Left lung (tissue), 10 donors: ENCODE results near the gene CRAMP1. TPM values are rescaled to one million over a fixed set of nuclear protein-coding genes. Genes with fewer than 3 reads are reported as not detected.

Experiments used
- ATAC-seq: fragments of 200-7000 bp; cut with Tn5 transposase; one replicate; pipeline ENCODE4 v1.9.1; 2020; ENCODE audit warnings: moderate library complexity
- DNase-seq, 4 donors: peaks; one replicate each; pipeline ENCODE4 v3.0.0-alpha.2; 2013 to 2020
- H3K27ac ChIP-seq, 2 donors: fragments of 200-600 bp; sonication (generic) in 1 of 2; one replicate each; pipeline versions ENCODE4 v1.5.0 to v1.8.0; 2020 to 2021
- H3K27me3 ChIP-seq, 2 donors: fragments of 200-600 bp; sonication (generic) in 1 of 2; one replicate each; pipeline versions ENCODE4 v1.5.0 to v1.8.0; 2020 to 2021
- H3K36me3 ChIP-seq, 2 donors: fragments of 200-600 bp; sonication (generic) in 1 of 2; one replicate each; pipeline versions ENCODE4 v1.5.0 to v1.8.0; 2020 to 2021
- H3K4me1 ChIP-seq, 2 donors: fragments of 200-600 bp; one replicate each; pipeline ENCODE4 v1.8.0; 2021
- H3K4me3 ChIP-seq, 2 donors: fragments of 200-600 bp; sonication (generic) in 1 of 2; one replicate each; pipeline versions ENCODE4 v1.5.0 to v1.8.0; 2020 to 2021; ENCODE audit warnings: mild to moderate bottlenecking in 1 of 2
- H3K9me3 ChIP-seq, 2 donors: fragments of 200-600 bp; sonication (generic) in 1 of 2; one replicate each; pipeline versions ENCODE4 v1.5.0 to v1.8.0; 2020 to 2021
- CTCF ChIP-seq, 2 donors: fragments of 200-600 bp; sonication (generic) in 1 of 2; IDR thresholded peaks; one replicate each; pipeline versions ENCODE4 v1.5.0 to v1.8.0; 2021; ENCODE audit warnings: antibody characterized with exemption in 2 of 2
- intact Hi-C, 2 donors: fragments of 100-400 bp; cut with DNase I; formaldehyde crosslinking; loops; one replicate each; pipeline versions ENCODE4 v1.11.2 to v1.14.2; 2022
- polyA plus RNA-seq, 6 donors: library from polyadenylated mRNA; unstranded; fragments of 120-200 nt; gene quantifications; one replicate each; pipeline ENCODE4 v1.2.1, GENCODE V29; 2013; ENCODE audit not compliant: insufficient read length in 6 of 6
- total RNA-seq, 2 donors: library from RNA; stranded (reverse); fragmentation: NEBNext Ultra II Directional; extraction: Animal tissue kit (Norgen Biotek cat#: 25700); gene quantifications; one replicate each; pipeline ENCODE4 v1.2.1, GENCODE V29; 2021
- donor health status: DM: no; HTN: yes; CAD: no.
- donor health status: DM: no; HTN: no; CAD: no.

CRAMP1 gene
- total and polyA plus RNA-seq, 8 donors: 17.3 to 33.0 (median 26.4) TPM

- intact Hi-C loops: no loop called here
- peaks cover 0 to 96% of the 10 kb centered on the region in 2 donors for H3K36me3 ChIP-seq
- H3K27ac ChIP-seq: peak overlapping the region in 1 of 2 donors; percentile 33
- no peak overlapping the region for H3K4me3 ChIP-seq
- H3K4me1 ChIP-seq: peaks cover 0 to 5% of the 10 kb centered on the region in 2 donors
- no peak for DNase-seq
- no peaks in the 10 kb centered on the region for H3K27me3 ChIP-seq
- no peak for ATAC-seq
- TF ChIP-seq CTCF (IDR thresholded peaks at IDR 0.05): no peak
- no peaks in the 10 kb centered on the region for H3K9me3 ChIP-seq
These were observed 28.2 kb downstream of the CRAMP1 start for GRCh38 chr16:1640261-1640941.

- Histone ChIP-seq H3K4me3 (no peak overlapping the region), H3K9me3 (no peaks in the 10 kb centered on the region), H3K27me3 (no peaks in the 10 kb centered on the region), H3K4me1 (peaks cover 0 to 5% of the 10 kb centered on the region in 2 donors), H3K36me3 (peaks cover 0 to 94% of the 10 kb centered on the region in 2 donors), H3K27ac (no peak overlapping the region)
- ATAC-seq (no peak), DNase-seq (no peak)
- no peak for TF ChIP-seq CTCF (IDR thresholded peaks at IDR 0.05)
- intact Hi-C loops: no loop called here
These were observed 29.1 kb downstream of the CRAMP1 start for GRCh38 chr16:1641261-1641660.

- intact Hi-C loops: no loop called here
- peaks cover 0 to 89% of the 10 kb centered on the region in 2 donors for H3K36me3 ChIP-seq
- no peaks in the 10 kb centered on the region for H3K27me3 ChIP-seq
- H3K27ac ChIP-seq: no peak overlapping the region
- ATAC-seq (no peak), DNase-seq (no peak)
- H3K4me3 ChIP-seq: no peak overlapping the region
- H3K4me1 ChIP-seq: peaks cover 0 to 5% of the 10 kb centered on the region in 2 donors
- no peak for TF ChIP-seq CTCF (IDR thresholded peaks at IDR 0.05)
- H3K9me3 ChIP-seq: no peaks in the 10 kb centered on the region
These were observed 30.0 kb downstream of the CRAMP1 start for GRCh38 chr16:1642148-1642547.

- DNase-seq (no peak), ATAC-seq (no peak)
- intact Hi-C loops: no loop called here
- H3K9me3 ChIP-seq: no peaks in the 10 kb centered on the region
- TF ChIP-seq CTCF (IDR thresholded peaks at IDR 0.05): no peak
- H3K4me3 ChIP-seq: no peak overlapping the region
- no peaks in the 10 kb centered on the region for H3K27me3 ChIP-seq
- H3K4me1 ChIP-seq: peaks cover 0 to 5% of the 10 kb centered on the region in 2 donors
- H3K27ac ChIP-seq: no peak overlapping the region
- H3K36me3 ChIP-seq: peaks cover 0 to 83% of the 10 kb centered on the region in 2 donors
These were observed 30.6 kb downstream of the CRAMP1 start for GRCh38 chr16:1642753-1643152.

GRCh38 chr16:1643521-1643920 lies 31.4 kb downstream of the CRAMP1 start:
- intact Hi-C loops: no loop called here
- ATAC-seq: no peak
- Histone ChIP-seq H3K9me3 (no peaks in the 10 kb centered on the region), H3K27ac (no peak overlapping the region), H3K36me3 (peaks cover 0 to 76% of the 10 kb centered on the region in 2 donors), H3K4me3 (no peak overlapping the region), H3K27me3 (no peaks in the 10 kb centered on the region), H3K4me1 (peaks cover 0 to 5% of the 10 kb centered on the region in 2 donors)
- no peak for TF ChIP-seq CTCF (IDR thresholded peaks at IDR 0.05)
- DNase-seq: peak in 1 of 4 donors; percentile 31
